Measurements from ENCODE around the gene SNRNP70. TPM values are rescaled to one million over a fixed set of nuclear protein-coding genes. Genes with fewer than 3 reads are reported as not detected.

The SNRNP70 gene
- total and polyA plus RNA-seq, 10 of the 15 experiments (the other 5 are each of a cell fraction or from before 2014, with no cell fraction given), result 2.7 to 453 (median 159) TPM

GRCh38 chr19:49148044-49148682 is 62.9 kb downstream of the SNRNP70 start:
- CTCF ChIA-PET, result interaction anchor here (1.2 to 6.0 kb wide), 3 partner anchors 49 to 360 kb away, joined by 3 to 54 read pairs (median 9); no protein-coding TSS in a partner anchor

More at GRCh38 chr19:49148044-49148682, 62.9 kb downstream of the SNRNP70 start:
- Histone ChIP-seq H3K4me1 (ENCODE audit: control insufficient read depth, insufficient read depth, low read length) (peaks cover 10% of the 10 kb centered on the region), H3K9ac (ENCODE audit: control insufficient read depth, insufficient read depth, low read length) (no peak overlapping the region), H3K4me3 (no peak overlapping the region), H3K27me3 (replicated peaks in 1 of 2; ENCODE audit: control insufficient read depth in 2 of 2, insufficient read depth in 2 of 2, low read length in 1 of 2) (peaks cover 6 to 22% of the 10 kb centered on the region in 2 experiments), H3K4me2 (ENCODE audit: control insufficient read depth, insufficient read depth) (no peak overlapping the region), H2AFZ (ENCODE audit: control insufficient read depth, low read depth, low read length) (no peak overlapping the region), H4K20me1 (ENCODE audit: control insufficient read depth, insufficient read depth) (no peaks in the 10 kb centered on the region), H3K9me3 (replicated peaks; ENCODE audit: control insufficient read depth, insufficient read depth, low read length) (peaks cover 4% of the 10 kb centered on the region; the same call in 2 of the 3 replicates), H3K27ac (ENCODE audit: control insufficient read depth, insufficient read depth) (no peak overlapping the region), H3K36me3 (ENCODE audit: control insufficient read depth in 2 of 2, insufficient read depth in 2 of 2, low read length in 1 of 2) (no peaks in the 10 kb centered on the region), H3K79me2 (ENCODE audit: control insufficient read depth, insufficient read depth, low read length) (no peaks in the 10 kb centered on the region)
- in situ Hi-C loops (cut with MboI) (no loop called here), intact Hi-C loops (cut with micrococcal nuclease; ENCODE audit: unreplicated experiment) (loop anchor here (5.0 kb wide), 1 partner anchor 59 kb away; no protein-coding TSS in a partner anchor)
- no peak for TF ChIP-seq FOXM1 (IDR thresholded peaks at IDR 0.05; ENCODE audit: low read depth, low read length)
- TF ChIP-seq CBFB (IDR thresholded peaks at IDR 0.05; ENCODE audit: low read depth), result no peak
- TF ChIP-seq CEBPB (IDR thresholded peaks at IDR 0.05; ENCODE audit: borderline replicate concordance in 1 of 2, low read depth in 2 of 2, low read length in 2 of 2), result no peak
- TF ChIP-seq ATF7 (IDR thresholded peaks at IDR 0.05; ENCODE audit: low read depth), result no peak
- TF ChIP-seq HDGF (IDR thresholded peaks at IDR 0.05), result no peak
- TF ChIP-seq, protein P1, sequence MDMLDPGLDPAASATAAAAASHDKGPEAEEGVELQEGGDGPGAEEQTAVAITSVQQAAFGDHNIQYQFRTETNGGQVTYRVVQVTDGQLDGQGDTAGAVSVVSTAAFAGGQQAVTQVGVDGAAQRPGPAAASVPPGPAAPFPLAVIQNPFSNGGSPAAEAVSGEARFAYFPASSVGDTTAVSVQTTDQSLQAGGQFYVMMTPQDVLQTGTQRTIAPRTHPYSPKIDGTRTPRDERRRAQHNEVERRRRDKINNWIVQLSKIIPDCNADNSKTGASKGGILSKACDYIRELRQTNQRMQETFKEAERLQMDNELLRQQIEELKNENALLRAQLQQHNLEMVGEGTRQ (IDR thresholded peaks at IDR 0.05; ENCODE audit: borderline replicate concordance, low read depth, low read length), result no peak
- no peak for TF ChIP-seq SREBF1 (IDR thresholded peaks at IDR 0.05; ENCODE audit: low read length)
- no peak for TF ChIP-seq TCF7 (IDR thresholded peaks at IDR 0.05; ENCODE audit: borderline replicate concordance)
- no peak for TF ChIP-seq MTA2 (IDR thresholded peaks at IDR 0.05; ENCODE audit: low read depth)
- no peak for TF ChIP-seq CREB1 (IDR thresholded peaks at IDR 0.05; ENCODE audit: low read depth)
- TF ChIP-seq, protein P2, sequence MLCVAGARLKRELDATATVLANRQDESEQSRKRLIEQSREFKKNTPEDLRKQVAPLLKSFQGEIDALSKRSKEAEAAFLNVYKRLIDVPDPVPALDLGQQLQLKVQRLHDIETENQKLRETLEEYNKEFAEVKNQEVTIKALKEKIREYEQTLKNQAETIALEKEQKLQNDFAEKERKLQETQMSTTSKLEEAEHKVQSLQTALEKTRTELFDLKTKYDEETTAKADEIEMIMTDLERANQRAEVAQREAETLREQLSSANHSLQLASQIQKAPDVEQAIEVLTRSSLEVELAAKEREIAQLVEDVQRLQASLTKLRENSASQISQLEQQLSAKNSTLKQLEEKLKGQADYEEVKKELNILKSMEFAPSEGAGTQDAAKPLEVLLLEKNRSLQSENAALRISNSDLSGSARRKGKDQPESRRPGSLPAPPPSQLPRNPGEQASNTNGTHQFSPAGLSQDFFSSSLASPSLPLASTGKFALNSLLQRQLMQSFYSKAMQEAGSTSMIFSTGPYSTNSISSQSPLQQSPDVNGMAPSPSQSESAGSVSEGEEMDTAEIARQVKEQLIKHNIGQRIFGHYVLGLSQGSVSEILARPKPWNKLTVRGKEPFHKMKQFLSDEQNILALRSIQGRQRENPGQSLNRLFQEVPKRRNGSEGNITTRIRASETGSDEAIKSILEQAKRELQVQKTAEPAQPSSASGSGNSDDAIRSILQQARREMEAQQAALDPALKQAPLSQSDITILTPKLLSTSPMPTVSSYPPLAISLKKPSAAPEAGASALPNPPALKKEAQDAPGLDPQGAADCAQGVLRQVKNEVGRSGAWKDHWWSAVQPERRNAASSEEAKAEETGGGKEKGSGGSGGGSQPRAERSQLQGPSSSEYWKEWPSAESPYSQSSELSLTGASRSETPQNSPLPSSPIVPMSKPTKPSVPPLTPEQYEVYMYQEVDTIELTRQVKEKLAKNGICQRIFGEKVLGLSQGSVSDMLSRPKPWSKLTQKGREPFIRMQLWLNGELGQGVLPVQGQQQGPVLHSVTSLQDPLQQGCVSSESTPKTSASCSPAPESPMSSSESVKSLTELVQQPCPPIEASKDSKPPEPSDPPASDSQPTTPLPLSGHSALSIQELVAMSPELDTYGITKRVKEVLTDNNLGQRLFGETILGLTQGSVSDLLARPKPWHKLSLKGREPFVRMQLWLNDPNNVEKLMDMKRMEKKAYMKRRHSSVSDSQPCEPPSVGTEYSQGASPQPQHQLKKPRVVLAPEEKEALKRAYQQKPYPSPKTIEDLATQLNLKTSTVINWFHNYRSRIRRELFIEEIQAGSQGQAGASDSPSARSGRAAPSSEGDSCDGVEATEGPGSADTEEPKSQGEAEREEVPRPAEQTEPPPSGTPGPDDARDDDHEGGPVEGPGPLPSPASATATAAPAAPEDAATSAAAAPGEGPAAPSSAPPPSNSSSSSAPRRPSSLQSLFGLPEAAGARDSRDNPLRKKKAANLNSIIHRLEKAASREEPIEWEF (IDR thresholded peaks at IDR 0.05; ENCODE audit: insufficient replicate concordance, low read depth, low read length), result no peak
- ATAC-seq (no peak), FAIRE-seq (no peak), DNase-seq (ENCODE audit: low read depth, low spot score) (no peak)
- ChIA-PET RAD21 (ENCODE audit: unreplicated experiment) (no interaction called here), POLR2A (no interaction called here), SMC1A (ENCODE audit: uncharacterized antibody, unreplicated experiment) (no interaction called here)
- no TSS peak for BruUV-seq (replicated peaks)
- 56% methylated on average over 11 of the region's 11 CpGs for WGBS (ENCODE audit: insufficient coverage, insufficient replicate concordance, low lambda C conversion rate, missing lambda C conversion rate)

Data from GM12878 (cell line).